IPS DF 4.7 (cell line): ENCODE results near the gene BAIAP2L2.

Experiments used
- DNase-seq: peaks from one replicate; pipeline ENCODE4 v3.0.0-alpha.2; 2013; ENCODE audit warnings: low spot score; ENCODE audit errors: extremely low read depth

BAIAP2L2 gene

DNA sequence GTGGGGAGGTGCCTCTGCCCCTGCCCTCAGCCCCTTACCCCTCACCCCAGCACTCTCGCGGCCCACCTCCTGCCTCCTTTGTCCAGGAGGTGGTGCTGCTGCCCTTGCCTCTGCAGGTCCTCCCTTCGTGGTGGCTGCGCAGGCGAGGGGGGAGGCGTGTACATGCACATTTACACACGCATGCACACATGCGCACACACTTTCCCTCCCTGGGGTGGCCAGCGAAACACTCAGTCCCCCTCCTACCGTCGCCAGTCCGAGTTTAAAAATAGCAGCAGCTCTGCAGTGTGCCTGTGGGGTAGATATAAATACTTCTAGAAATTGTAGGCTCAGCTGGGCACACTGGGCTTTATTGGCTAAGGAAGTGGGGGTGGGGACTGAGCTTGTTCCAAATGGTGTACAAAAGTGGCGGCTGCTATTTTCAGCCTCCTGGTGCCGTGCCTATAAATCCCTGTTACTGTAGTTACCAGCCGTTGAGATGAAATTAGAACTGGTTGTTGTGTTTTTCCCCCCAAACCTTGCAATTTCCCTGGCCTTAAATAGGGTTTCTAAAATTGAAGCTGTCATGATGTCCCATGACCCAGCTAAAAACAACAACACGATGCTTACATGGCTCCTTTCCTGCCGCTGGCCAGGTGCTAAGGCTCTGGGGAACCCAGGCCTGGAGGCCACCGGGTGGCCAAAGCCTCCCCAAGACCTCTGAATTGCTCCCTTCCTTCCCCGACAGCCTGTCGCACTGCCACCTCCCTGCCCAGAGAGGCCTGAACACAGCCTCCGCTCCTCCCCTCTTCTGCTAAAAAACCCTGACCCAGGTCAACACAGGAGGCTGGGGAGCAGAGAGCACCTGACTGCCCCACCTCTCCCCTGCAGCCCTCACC is 40.9 kb downstream of the BAIAP2L2 start:
- no peak for DNase-seq

DNA sequence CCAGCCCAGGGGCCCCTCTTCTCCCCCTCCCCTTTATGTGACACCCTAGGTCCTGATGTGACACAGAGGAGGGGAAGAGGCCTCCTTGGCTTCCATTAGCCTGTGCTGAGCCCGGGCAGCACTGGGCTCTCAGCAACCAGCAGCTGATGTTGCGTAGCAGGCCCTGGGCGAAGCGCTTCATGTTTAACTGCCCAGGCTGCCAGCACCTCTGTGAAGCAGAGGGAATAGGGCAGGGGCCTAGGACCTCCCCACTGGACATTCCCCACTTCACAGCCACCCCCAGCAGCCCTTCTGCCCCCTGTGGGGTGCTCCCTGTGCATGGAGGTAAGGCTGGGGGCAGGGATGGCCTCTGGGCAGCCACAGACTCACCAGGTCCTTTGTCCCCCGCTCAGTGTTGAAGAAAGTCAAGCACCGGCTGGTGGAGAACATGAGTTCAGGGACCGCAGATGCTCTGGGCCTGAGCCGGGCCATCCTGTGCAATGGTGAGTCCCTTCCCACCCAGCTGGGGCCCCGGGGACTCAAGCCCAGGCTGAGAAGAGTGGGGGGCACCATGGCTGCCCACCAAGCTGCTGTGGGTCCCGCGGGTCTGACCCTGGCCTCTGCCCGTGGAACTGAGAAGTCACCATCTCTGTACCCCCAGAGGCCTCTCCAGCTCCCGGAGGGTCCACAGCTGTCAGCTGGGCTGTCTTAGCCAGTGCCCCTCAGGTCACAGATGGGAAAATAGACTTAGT is 41.7 kb downstream of the BAIAP2L2 start:
- DNase-seq: no peak

DNA sequence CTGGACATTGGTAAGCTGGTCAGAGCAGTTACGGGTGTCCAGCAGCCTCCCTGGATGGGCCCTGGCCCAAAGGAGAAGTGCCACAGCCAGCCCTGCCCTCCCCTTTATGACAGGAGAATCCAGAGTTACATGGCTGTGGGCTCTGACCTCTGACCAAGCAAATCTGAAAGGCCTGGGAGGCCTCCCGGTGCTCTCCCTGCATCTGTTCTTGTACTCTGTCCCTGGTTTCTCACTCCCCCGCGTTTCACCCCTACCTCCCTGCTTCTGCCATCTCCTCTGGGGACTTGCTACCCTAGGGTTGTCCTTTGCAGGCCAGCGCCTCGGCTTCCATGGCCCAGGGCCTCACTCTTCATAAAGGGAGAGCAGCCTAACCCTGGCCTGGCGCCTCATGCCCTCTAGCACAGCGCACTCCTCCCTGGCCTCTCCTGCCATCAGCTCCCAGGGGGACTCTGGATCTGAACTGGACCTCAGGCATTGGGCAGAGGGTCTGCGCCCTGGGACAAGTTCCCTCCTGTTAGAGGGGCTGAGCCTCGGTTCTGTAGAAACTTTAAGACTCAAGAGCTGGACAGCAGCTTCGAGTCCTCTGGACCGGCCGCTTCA is 42.6 kb downstream of the BAIAP2L2 start:
- DNase-seq: no peak

DNA sequence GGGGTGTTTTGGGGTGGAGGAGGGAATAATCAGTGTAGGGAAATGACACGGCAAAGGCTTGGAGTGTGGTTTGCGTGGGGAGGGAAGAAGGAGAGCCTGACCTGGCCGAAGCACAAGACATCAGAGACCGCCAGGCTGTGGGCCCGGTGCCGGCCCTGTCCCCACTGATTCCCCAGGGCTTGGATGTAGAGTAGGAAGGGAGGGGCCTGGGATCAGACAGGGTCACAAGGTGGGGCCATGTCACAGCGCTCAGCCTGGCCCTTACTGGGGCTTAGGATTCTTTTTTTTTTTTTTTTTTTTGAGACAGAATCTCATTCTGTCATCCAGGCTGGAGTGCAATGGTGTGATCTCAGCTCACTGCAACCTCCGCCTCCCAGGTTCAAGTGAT is 43.5 kb downstream of the BAIAP2L2 start:
- no peak for DNase-seq

DNA sequence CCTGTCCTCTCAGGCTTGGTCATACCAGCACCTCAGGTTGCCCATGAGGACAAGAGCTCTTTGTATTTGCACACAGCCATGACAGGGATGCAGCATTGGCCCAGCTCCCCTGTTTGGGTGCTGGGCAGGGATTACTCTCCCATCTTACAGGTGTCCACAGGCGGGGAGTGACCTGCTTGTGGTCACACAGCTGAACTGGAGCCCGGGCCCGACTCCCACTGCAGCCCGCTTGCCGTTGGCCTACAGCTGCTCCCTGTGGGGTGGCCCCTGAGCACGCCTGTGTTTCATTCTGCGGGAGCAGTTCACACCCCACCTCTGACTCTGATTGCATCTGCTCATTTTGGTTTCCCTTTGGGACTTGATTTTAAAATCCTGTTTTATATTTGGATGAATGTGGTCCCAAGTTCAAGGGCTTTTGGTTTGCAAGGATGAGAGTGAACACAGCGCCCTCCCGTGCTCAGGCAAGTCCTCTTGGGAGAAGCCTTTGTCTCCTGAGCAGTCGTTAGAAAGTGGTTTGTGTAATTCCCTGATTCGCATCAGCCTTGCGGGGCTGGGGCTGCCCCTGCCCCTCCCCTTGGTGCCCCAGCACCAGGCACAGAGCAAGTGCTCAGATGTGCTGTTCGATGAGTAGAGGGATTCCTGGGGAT is 44.0 kb downstream of the BAIAP2L2 start:
- no peak for DNase-seq

DNA sequence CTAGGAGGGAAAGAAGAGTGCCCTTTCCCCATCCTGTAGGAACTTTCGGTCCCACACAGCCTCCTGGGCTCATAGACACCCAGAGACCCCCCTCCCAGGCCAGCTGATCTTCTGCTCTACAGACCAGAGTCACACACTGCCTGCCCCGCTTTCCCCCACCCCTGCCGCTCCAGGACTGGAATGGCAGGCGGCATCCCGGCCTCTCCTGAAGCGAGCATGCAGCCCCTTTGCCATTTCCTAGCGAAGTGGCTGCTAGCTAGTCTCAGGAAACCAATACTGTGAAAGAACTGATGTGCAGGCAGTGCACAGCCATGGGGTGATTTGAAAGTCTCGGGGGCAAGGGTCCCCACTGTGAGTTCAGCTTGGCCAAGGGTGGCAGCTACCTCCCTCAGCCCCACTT is 44.9 kb downstream of the BAIAP2L2 start:
- DNase-seq: no peak

DNA sequence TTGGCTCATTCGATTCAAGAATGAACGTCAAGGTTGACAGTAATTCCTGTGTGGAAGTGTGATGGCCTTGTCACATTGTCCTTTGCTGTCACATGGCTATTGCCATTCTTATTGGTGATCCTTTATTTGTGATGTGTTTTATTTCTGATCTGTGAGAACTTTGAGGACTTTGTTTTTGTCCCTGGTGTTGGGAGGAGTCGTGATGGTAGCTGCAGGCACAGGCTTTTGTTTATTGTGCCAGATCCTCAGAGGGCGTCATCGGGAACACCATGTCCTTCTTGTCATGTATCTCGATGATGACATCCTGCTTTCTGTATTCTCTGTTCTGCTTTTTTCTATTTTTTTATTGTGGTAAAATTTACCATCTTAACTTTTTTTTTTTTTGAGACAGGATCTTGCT is 47.7 kb downstream of the BAIAP2L2 start:
- DNase-seq: no peak

DNA sequence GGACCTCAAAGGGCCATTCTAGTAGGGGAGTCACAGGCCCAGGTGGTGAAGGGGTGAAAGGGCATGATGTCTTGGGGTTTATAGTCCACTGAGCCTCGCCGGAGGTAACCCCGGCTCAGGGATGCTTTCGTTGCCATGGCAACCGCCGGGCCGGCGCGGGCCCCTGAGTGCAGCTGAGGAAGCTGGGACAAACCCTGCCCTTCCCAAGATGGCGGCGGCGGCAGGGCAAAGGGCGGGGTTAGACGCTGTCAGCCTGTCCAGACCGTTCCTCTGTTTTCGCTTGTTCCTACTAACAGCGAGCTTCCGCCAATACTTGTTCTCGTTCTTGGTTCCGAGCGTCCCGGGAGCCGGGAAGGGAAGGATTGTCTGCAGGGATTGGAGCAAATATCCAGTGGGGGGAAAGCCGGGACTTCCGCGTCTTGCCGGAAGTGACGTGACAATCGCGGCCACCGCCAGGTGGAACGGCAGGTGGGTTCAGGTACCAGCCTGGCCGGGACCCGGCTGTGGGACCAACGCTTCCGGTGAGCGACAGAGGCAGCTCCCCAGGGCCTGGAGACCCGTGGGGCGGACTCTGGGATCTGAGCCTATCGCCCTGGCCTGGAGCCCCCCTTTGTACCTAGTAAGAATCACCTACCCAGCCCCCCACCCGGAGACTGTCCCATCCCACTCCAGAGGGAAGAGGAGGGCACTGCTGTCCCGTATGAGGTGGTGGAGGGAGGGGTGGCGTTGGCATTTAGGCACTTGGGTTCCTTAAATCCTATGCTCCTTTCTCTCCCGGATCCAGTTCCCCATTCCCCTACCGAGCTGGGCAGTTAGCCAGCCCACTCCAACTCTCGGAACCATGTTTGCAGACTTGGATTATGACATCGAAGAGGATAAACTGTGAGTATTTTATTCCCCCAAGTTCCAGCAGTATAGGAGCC is 53.3 kb downstream of the BAIAP2L2 start, which contains the start of gene PICK1:
Gene PICK1 (plus strand): TSS at position 436 of the 923 bp plus-strand sequence. CDS start 406 bp downstream, at position 842.
- DNase-seq: peak; percentile 60

DNA sequence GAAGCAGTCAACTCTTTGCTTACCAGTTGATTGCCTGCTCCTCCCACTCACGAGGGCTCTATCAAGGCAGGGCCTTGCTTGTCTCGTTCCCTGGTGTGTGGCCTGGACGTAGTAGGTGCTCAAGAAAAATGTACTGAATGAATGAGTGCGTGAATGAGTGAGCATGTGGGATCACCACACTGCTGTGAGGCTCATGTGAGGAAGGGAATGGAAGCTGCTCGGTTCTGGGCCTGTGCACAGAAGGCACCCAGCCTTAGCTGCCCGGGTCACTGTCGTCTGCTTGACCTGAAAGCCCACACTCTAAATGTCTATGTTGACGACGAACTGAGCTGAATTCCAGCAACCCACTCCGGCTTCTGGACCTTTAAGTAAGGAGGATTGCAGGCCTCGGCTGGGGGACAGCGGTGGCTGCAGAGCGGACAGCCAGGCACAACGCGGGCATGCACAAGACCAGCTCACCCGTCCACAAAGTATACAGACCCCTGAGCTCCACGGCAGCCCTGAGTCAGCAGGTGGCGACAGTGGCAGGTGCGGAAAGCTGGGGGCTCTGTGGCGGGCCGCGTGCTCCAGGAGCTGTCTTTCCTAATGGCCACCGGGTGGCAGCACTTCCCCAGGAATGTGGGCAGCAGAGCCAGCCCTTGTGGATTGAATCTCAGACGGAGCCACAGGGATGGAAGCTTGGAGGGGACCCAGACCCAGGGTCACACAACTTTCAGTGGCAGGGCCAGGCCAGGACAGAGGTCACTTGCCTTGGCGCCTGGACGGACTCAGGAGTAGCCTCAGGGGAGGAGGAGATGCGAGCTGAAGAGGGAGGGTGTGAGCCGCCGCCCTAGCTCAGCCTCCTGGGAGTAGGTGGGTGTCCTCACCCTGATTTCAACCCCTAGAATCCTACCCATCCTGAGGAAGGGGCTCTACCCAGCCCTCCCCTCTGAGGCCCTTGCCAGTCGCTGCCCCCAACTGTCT is 58.3 kb downstream of the BAIAP2L2 start:
- peak; percentile 68 for DNase-seq

DNA sequence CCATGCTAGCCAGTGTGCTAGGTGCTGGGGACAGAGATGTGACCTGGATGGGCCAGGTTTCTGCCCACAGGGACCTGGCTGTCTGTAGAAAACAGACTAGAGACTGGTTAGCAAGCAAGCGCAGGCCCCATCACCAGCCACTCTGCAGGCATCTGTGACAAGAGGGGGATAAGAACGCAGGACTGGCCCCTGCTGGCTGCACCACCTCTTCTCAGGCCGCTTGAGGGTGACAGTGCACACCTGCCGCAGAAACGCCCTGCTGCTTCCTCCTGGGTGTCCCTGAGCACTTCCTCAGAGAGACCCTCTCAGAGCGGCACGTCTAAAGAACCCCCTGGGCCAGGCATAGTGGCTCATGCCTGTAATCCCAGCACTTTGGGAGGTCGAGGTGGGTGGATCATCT is 59.2 kb downstream of the BAIAP2L2 start:
- DNase-seq: no peak

DNA sequence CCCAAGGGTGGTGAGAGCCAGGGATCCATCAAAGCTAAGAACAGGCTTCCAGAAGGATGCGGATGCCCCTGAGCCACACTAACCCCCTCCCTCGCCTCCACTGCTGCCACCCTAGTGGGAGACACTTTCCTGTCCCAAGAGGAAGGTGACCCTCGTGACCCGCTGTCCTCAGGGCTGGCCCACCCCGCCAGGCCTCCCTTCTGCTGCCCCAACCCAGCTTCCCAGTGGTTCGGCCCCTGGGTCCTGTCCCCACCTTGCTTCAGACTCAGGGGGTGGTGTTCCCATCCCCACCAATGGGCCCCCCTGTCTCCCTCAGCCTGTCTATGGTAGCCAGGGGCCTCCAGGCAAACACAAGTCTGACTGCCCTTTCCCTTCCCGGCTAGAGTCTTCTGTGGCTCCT is 59.8 kb downstream of the BAIAP2L2 start:
- DNase-seq: no peak

DNA sequence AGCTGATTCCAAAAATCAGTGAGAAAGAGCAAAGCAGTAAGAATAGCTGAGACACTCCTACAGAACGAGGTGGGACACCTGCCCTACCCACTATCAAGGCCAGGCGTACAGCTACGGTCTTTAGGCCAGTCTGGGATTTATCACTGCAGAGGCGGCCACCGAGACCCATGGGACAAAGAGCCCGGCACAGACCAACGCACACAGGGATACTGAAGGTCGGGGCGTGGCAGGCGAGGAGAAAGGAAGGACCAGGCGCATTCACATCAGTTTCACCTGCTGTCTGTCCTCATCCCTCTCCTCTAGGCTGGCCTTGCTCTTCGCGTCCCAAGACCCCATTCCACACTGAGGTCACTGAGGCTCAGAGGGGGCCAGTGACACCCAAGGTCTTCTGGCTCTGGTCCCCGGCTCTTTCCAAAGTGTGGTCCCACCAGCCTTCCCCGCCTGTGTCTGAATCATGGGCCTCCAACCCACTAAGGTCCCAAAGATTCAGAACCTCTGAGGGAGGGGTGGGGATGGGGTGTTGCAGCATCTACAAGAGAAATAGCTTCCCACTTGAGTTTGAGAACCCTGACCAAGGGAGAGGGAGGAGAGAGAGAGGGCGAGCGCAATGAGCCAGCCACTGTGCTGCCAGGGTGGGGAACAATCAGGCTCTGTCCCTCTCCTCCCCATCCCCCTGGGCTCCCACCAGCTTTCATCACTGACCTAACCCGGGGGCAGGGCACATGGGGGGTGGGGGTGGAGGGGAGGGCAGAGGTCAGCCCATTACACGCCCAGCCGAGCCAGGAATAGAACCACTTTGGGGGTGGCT is 60.5 kb downstream of the BAIAP2L2 start:
- DNase-seq: no peak

DNA sequence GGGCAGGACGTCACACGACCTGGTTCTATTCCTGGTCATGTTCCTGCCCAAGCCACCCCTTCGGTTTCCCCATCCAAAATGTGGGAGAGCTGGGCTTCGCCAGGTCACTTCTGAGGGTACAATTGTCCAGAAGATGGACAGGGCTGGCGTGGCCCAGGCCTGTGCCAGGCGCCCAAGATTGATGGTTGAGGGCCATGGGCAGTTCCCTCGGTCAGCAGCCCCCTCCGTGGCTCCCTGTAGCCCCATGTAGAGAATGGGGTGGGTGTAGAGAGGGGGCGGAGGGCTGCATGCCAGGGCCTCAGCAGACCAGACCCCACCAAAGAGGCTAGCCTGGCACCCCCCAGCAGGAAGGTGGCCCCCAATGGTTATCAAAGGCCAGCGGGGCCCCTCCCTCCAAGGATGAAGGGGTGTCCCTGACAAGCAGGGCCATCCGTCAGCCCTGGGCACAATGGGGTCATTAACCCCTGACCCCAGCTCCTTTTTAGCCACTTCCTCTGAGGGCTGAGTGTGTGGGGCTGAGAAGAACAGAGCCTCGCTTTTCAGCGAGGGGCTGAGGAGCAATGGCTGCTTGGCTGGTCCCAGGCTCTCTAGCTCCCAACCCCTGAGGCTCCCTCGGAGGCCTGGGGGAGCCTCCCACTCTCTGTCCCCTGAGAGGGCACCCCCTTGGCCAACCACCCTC is 64.3 kb downstream of the BAIAP2L2 start:
- no peak for DNase-seq

DNA sequence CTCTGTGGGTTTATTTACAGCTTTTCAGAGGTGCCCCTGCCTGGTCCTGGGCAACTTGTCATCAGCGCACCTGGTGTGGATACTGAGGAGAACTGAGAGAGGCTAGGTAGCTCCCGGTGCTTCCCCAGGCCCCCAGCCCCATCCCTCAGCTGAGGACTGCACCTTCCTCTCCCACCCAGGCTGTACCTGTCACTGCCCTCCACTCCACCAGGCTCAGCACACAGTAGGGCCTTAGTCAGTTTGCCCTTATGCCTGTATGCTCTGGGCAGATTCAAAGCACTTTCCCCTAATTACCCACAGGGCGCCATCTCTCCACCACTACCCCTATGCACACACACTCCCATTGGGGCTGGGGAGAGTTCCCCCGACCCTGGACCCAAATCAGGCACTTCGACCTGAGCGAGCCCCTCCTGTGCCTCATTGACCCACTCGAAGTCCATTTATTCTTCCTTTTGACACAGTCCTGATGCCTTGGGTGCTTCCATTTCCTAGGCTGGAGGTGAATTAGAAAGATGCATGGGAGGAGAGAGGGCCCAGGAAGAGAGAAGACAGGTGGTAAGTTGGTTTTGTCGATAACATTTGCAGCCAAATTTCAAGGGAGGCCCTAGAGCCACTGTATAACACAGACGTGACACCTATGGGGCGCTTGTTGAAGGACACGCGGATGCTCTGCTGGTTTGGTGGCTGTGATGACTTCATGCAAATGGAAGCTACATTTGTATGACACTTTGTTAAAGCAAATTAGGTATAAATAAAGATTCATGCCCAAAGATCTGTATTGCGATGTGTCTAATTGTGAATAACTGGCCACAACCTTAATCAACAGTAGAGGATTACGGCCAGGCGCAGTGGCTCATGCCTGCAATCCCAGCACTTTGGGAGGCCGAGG is 67.1 kb downstream of the BAIAP2L2 start:
- no peak for DNase-seq

DNA sequence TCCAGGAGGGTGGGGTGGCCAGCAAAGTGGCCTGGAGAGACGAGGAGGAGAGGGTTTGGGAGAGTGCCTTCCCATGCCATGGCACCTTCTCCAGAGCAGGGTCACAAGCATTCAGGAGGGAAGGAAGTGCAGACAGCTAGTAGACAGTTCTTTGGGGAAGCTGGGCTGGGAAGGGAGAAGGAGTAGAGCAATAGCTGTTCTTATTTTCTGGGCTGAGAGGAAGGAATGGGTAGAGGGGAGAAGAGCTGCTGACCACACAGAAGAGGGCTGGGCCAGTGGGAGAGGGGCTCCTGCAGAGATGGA is 68.0 kb downstream of the BAIAP2L2 start:
- DNase-seq: no peak

DNA sequence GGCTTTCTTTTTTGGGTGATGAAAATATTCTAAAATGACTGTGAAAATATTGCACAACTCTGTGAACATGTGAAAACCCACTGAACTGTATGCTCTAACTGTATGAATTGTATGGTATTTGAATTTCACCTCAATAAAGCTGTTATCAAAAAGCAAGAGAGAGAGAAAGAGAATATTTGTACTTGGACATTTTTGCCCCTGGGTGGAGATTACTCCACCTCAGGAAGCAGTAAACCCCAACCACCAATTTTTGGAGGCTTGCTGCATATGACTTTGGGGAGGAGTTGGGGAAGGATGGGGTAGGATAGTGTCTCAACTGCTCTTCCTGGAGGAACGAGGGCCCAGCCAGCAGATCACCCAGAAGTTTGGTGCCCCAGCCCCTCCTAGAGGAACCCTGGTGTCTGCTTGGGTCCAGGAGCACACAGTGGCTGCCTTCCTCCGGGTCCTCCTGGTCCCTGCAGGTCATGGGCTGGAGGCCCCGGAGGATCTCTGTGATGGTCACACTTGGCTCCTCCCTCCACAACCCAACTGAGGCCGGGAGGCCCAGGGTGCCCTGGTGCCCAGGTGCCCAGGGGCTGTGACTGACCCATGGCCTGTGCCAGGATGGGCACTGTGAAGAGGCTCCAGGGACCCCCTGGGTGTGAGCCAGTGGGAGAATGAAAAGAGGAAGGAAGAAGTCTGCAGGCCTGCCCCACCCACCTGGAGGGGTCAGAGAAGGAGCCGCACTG is 68.6 kb downstream of the BAIAP2L2 start:
- no peak for DNase-seq
